ENCODE measurements around the gene MAP3K10. TPM values are rescaled to one million over a fixed set of nuclear protein-coding genes. Genes with fewer than 3 reads are reported as not detected.
A peak's percentile ranks its signal among the peaks of the same experiment; 100 is the strongest.

Gene MAP3K10
- total and polyA plus RNA-seq, 9 of the 15 experiments (the other 6 are each of a cell fraction or from before 2014, with no cell fraction given): 0.01 to 8.0 (median 2.7) TPM; not detected in 1

DNA sequence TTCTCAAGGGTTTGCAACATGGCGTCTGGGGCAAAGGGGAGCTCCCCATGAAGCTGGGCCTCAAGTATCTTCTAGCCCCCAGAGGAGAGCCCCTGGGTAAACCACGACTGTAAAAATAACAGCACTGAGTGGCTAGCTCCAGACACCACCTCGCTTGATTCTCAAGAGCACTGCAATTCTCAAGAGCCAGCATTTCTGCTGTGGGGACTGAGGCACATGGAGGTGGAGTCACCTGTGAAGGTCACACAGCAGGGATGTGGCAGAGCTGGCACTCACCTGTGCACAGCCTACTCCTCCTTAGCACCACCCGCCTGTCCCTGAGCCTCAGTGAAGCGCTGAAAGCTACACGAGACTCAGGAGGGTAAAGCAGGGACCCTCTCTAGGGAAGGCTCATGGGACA, 56.0 kb downstream of the MAP3K10 start:
- H3K79me2 ChIP-seq (ENCODE audit: control insufficient read depth, insufficient read depth, low read length): peaks cover 38% of the 10 kb centered on the region
- peak overlapping the region in 1 of 2 experiments; percentile 61; a peak in 1 of 4 replicates for H3K9ac ChIP-seq (ENCODE audit: insufficient read depth in 1 of 2, low read depth in 2 of 2, low read length in 2 of 2)
- POLR2A ChIA-PET: interaction anchor here (0.7 to 1.7 kb wide), 2 partner anchors 11 to 20 kb away, joined by 3 to 5 read pairs; no protein-coding TSS in a partner anchor
- peaks cover 65% of the 10 kb centered on the region; the same call in 2 of the 3 replicates for H3K36me3 ChIP-seq (ENCODE audit: control insufficient read depth, insufficient read depth, low read length)
- no TSS peak for BruUV-seq (replicated peaks)
- no peaks in the 10 kb centered on the region for H3K27me3 ChIP-seq (ENCODE audit: control insufficient read depth in 2 of 2, insufficient read depth in 2 of 2, low read length in 2 of 2)
- H3K4me2 ChIP-seq (ENCODE audit: insufficient read depth, low read length): no peak overlapping the region
- in situ Hi-C loops (cut with MboI): no loop called here
- ATAC-seq (no peak), FAIRE-seq (no peak), DNase-seq (ENCODE audit: extremely low read depth in 1 of 4, low spot score in 3 of 4) (no peak)
- H3K4me3 ChIP-seq: no peak overlapping the region
- H3K9me1 ChIP-seq (ENCODE audit: control insufficient read depth, insufficient read depth, low read length): peaks cover 4% of the 10 kb centered on the region
- H3K27ac ChIP-seq (ENCODE audit: extremely low read depth, low read depth, low read length): no peak overlapping the region
- H2AFZ ChIP-seq (ENCODE audit: low read depth, low read length): no peak overlapping the region
- 86% methylated on average over 6 of the region's 6 CpGs for WGBS (ENCODE audit: insufficient coverage, low coverage, missing lambda C conversion rate)
- TF ChIP-seq, protein P1, sequence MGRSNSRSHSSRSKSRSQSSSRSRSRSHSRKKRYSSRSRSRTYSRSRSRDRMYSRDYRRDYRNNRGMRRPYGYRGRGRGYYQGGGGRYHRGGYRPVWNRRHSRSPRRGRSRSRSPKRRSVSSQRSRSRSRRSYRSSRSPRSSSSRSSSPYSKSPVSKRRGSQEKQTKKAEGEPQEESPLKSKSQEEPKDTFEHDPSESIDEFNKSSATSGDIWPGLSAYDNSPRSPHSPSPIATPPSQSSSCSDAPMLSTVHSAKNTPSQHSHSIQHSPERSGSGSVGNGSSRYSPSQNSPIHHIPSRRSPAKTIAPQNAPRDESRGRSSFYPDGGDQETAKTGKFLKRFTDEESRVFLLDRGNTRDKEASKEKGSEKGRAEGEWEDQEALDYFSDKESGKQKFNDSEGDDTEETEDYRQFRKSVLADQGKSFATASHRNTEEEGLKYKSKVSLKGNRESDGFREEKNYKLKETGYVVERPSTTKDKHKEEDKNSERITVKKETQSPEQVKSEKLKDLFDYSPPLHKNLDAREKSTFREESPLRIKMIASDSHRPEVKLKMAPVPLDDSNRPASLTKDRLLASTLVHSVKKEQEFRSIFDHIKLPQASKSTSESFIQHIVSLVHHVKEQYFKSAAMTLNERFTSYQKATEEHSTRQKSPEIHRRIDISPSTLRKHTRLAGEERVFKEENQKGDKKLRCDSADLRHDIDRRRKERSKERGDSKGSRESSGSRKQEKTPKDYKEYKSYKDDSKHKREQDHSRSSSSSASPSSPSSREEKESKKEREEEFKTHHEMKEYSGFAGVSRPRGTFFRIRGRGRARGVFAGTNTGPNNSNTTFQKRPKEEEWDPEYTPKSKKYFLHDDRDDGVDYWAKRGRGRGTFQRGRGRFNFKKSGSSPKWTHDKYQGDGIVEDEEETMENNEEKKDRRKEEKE (IDR thresholded peaks at IDR 0.05; ENCODE audit: borderline replicate concordance in 1 of 2, control insufficient read depth in 1 of 2, low read depth in 2 of 2, low read length in 1 of 2): no peak
- TF ChIP-seq SNRNP70 (optimal IDR thresholded peaks at IDR 0.05; ENCODE audit: low read depth, low read length) (no peak), NUFIP1 (IDR thresholded peaks at IDR 0.05; ENCODE audit: partially characterized antibody) (no peak), ARHGAP35 (IDR thresholded peaks at IDR 0.05; ENCODE audit: partially characterized antibody) (no peak), NRF1 (conservative IDR thresholded peaks at IDR 0.05 in 1 of 2, IDR thresholded peaks at IDR 0.05 in 1 of 2) (no peak), MBD2 (IDR thresholded peaks at IDR 0.05; ENCODE audit: borderline replicate concordance, low read depth) (no peak), MEF2D (tag; conservative IDR thresholded peaks at IDR 0.05; ENCODE audit: low read depth) (no peak), ZNF717 (CRISPR knock-in tag; IDR thresholded peaks at IDR 0.05) (no peak), IFI16 (CRISPR knock-in tag; IDR thresholded peaks at IDR 0.05) (no peak), ZFP1 (CRISPR knock-in tag; IDR thresholded peaks at IDR 0.05) (no peak), U2AF2 (optimal IDR thresholded peaks at IDR 0.05; ENCODE audit: low read depth, low read length) (no peak), ETV6 (IDR thresholded peaks at IDR 0.05; ENCODE audit: borderline replicate concordance in 1 of 2, low read depth in 2 of 2, low read length in 1 of 2) (no peak), ETV6 (CRISPR knock-in tag; IDR thresholded peaks at IDR 0.05; ENCODE audit: borderline replicate concordance) (no peak), SLC30A9 (CRISPR knock-in tag; IDR thresholded peaks at IDR 0.05) (no peak), ZNF165 (CRISPR knock-in tag; IDR thresholded peaks at IDR 0.05; ENCODE audit: borderline replicate concordance) (no peak), ZKSCAN3 (CRISPR knock-in tag; IDR thresholded peaks at IDR 0.05) (no peak)
- TF ChIP-seq, protein P2, sequence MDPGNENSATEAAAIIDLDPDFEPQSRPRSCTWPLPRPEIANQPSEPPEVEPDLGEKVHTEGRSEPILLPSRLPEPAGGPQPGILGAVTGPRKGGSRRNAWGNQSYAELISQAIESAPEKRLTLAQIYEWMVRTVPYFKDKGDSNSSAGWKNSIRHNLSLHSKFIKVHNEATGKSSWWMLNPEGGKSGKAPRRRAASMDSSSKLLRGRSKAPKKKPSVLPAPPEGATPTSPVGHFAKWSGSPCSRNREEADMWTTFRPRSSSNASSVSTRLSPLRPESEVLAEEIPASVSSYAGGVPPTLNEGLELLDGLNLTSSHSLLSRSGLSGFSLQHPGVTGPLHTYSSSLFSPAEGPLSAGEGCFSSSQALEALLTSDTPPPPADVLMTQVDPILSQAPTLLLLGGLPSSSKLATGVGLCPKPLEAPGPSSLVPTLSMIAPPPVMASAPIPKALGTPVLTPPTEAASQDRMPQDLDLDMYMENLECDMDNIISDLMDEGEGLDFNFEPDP (CRISPR knock-in tag; IDR thresholded peaks at IDR 0.05): no peak
- CTCF ChIA-PET (ENCODE audit: low intra/inter-chr PET ratio): no interaction called here
- intact Hi-C loops (cut with micrococcal nuclease): no loop called here
- peaks cover 4% of the 10 kb centered on the region; the same call in 1 of the 2 replicates for H4K20me1 ChIP-seq (replicated peaks; ENCODE audit: control insufficient read depth, insufficient read depth, low read length)
- peaks cover 0 to 16% of the 10 kb centered on the region in 2 experiments; a peak in 2 of 5 replicates for H3K4me1 ChIP-seq (replicated peaks in 1 of 2; ENCODE audit: control insufficient read depth in 2 of 2, insufficient read depth in 2 of 2, low read length in 2 of 2)
- H3K9me3 ChIP-seq (replicated peaks; ENCODE audit: control insufficient read depth, insufficient read depth, low read depth, low read length): no peaks in the 10 kb centered on the region

Data from K562 (cell line).